DMS 273 (cell line): ENCODE data around the gene SERPINE2.
A peak's percentile ranks its signal among the peaks of the same experiment; 100 is the strongest.

Experiments
- DNase-seq: peaks from one replicate; lab custom pipeline; 2025; ENCODE audit not compliant: unreplicated experiment; lab: John Stamatoyannopoulos, UW

The SERPINE2 gene

DNA sequence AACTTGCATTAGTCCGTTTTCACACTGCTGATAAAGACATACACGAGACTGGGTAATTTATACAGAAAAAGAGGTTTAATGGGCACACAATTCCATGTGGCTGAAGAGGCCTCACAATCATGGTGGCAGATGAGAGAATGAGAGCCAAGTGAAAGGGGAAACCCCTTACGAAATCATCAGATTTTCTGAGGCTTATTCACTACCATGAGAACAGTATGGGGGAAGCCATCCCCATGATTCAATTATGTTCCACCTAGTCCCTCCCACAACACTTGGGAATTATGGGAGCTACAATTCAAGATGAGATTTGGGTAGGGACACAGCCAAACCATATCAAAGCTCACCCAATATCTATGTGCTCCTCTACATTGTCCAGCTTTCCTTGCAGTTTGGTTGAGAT, 16.0 kb upstream of the SERPINE2 start:
- DNase-seq = no peak

DNA sequence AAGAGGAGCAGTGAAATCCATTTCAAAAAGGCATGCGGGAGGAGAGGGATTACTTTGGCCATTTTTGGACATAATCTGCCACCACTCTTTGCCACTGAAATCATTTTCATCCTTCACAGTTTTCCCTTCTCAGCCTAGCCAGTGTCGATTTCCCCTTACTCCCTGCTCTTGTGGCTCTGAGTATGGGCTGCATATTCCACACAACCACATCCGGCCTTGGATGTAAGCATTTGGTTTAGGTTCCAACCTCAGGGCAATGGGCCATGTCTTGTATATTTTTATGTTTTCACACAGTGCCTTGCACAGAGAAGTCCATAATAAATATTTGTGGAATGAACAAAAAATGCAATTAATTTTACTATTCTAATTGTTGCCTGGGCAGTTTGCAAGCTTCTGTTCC, 7.7 kb upstream of the SERPINE2 start:
- DNase-seq = no peak

DNA sequence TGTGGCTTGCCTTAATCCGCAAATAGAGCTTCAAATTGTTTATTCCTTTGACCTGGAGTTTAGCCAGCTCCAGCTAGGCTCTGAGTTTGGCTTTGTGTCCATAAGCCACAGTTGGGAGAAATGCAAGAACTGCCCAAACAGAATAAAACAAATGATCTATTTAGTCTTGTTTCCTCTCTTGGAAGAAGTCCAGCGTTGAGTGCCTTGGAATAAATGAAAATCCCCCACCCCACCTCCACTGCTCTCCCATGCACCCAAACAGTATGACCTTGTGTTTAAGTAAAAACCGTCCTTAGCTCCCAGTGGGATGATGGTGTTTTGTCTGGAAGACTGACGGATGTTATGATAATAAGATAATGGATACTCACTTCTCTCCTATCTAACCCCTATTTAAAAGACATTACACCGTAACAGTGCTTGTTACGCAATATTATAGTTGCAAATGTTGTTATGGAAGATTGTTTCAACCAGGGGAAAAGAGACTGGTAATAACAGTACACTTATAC, 3.2 kb upstream of the SERPINE2 start:
- DNase-seq = no peak

DNA sequence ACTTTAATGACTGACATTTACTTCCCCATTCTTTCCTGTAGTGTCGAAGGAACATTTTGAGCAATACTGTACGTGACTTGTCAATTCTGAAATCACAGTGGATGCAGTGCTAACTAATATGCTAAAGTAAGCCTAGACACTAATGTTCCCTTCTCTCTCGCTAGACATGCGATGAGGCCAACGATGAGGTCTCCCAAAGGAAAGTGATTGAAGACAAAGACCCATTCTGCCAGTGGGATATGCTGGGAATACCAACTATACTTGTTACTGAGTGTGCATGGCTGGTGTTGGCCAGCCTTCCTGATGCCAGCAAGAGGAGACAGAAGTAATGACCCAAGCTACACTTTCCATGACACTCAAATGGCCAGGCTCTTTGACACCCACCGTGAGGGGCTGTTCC, 2.5 kb upstream of the SERPINE2 start:
- no peak for DNase-seq

DNA sequence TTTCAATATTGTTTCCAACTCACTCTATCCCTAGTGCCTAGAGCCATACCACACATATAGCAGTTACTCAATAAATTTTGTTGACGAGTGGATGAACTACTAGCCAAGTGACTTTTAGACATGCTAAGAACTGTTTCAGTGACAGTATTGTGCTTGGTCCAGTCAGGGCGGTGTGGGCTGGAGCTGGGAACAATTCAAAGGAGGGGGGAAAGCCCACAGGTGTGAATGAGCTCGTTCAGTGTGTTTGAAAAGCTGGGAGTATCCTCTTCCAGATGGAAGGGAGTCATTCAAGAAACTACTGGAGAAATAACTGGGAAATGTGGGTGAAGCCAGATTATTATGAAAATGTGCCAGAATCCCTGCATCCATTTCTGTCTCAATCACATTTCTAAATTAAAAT, 1.7 kb upstream of the SERPINE2 start:
- DNase-seq = no peak

DNA sequence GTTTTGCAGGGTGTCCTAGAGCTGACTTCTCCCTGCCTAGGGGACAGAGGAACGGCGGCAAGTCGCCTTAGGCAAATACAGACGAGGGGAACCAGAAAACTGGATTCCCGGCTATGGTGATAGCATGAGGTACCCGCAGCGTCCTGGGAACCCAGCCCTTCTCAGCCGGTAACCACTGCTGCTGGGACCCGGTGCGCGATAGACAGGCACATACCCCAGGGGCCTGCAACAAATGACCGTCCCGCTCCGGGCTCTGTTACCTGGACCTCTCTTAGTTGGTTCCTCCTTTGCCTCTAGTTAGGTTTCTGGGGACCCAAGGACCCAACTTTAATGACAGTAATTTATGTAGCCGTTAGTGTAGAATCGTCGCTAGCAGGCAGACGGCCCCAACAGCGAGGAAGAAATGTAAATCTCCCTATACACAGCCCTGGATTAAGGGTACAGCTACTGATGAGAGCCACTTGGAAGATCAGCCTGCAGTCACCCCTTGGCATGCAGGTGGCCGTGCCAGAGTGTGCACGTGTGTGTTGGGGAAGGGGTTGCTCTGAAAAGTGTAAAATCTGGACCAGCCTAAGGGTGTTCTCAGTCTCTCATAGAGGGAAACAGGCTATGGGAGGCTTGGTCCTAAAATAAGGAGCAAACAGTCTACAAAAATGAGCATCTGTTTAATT, 819 bp upstream of the SERPINE2 start:
- DNase-seq = peak; percentile 73

DNA sequence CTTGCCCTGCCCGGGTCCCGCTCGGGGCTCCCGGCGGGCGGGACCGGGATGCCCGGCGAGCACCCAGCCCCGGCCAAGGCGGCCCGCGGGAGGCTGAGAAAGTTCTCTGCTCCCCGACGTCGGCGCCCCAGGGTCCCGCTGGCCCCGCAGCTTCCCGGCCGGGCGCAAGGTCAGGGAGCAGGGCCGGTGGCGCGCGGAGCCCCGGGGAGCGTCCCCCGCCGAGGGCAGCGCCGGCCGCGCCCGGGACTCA, 331 bp downstream of the SERPINE2 start:
- no peak for DNase-seq

DNA sequence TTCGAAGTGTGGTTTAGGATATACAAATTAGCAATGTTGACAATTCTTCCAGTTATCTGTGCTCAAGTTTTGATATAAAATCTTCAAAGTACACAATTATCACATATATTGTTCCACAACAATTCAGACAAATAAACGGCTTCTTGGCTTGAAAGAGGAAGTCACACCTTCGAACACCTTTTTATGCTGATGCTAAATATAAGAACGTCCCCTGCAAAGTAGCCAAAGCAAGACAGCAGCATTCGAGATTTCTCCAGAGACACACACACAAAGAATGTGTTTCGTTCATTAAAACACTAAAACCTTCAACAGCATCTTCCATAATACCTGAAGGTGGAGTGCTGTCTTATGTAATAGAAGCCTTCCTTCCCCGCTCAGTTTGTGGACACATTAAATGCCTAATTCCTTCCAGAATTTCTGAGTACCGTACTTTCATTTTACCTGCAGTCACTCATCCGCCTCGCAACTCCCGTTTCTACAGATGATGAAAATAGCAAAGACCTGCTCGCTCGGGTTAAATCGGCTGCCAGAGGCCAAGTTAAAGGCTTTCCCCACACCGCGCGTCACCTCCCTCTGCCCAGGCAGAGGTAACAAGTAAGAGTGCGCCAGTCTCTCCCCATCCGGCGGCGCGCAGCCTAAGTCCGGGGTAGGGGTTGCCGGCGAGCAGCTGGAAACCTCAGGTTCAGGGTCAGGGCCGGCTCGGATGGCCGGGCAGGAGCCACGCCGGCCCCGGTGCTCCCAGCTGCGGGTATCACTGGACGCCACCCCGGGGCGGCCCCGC, 847 bp downstream of the SERPINE2 start:
- peak; percentile 72 for DNase-seq

DNA sequence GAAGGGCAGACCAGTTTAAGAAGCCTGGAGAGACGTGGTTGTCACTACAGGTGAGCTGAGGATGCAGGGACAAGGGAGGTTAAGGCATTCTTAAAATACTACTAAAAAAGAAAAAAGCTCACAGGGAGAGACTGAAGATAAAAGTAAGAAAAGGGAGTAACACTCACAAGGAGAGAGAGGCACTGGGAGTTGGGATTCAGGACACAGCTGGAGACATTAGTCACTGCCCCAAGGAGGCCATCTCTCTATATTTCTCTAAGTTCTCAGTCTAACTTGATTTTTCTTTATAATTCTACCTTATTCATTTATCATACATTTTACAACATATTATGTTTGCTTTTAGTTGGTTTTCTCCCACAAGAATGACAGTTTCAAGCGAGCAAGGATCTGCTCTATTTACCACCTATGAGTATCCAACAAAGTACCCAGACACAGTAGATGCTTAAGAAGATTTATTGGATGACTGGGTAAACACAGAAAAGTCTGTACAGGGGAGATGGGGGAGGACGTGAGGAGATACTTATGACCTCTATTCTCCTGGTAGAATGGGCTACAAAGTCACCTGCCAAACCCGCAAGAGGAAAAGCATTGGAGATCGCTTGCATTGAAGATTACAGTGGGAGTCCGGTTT, 2.2 kb downstream of the SERPINE2 start:
- no peak for DNase-seq

DNA sequence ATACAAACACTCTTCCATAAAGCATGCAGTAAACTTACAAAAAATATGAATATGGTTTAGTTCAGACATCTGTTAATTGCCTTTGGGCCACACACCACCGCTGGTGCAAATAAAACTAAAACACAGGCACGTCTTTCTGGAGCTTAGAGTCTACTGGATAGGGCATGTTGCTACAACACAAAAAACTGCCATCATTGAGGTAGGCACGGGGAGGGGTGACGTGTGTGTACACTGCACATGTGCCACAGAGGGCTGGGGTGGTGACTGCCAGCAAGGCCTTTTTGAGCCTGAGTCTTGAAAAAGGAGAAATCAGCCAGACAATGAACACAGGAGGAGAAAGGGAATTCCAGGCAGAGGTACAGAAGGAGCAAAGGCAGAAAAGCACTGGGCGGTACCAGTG, 5.1 kb downstream of the SERPINE2 start:
- DNase-seq = no peak

DNA sequence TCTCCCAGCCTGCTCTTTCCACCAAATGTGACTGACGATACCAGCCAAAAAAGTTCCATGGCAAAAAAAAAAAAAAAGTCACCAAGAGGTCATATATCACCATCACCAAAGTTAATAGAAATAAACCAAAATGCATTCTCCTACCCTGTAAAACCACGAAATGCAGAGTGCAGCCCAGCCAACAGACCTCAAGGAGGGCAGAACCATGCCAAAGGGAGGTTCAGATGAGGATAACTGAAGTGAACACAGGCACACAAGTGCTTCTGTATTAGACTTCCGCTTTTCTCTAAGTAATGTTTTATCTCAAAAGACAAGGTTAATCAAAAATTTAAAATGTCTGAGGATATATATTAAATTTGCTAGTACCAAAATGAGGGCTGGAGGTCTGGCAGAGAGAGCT, 5.5 kb downstream of the SERPINE2 start:
- no peak for DNase-seq

DNA sequence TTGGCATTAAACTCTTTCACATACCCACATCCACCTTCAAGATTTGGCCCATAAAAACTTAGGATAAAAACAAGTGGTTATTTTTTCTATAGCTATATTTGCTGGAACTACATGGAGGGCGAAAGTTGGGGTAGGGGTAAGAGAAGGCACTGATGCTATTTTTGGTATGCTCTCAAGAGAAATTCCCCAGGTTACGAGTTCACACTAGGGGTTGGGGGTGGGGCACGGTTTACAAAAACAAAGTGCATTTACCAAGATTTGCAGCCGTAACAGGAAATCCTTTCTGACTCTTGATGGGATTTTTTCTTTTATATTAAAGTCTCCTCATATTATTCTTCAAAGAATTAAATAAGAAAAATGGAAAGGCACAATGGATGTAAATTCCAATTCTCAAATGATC, 6.8 kb downstream of the SERPINE2 start:
- no peak for DNase-seq

DNA sequence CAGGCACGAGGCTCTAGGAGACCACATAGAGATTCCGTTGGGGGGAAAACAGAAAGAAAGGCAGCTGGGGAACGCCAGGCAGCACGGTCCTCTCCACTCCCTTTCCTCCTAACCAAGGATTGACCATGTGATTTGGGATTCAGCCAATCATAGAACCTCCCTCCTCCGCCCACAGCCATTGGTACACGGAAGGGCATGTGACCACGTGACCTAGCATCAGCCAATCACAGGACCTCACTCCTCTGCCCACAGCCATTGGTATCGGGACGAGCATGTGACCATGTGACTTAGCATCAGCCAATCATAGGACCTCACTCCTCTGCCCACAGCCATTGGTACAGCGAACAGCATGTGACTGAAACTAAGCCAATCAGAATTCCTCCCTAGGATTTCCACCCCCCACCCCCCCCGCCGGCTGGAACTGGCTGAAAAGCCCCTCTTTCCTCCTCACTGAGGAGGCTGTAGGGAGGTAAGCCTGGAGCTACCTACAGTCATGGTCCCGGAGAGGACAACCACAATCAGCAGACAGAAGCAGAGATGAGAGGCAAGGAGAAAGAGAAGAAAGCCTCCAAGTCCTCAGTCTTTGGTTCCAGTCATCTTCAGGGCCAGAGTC, 7.6 kb downstream of the SERPINE2 start:
- no peak for DNase-seq

DNA sequence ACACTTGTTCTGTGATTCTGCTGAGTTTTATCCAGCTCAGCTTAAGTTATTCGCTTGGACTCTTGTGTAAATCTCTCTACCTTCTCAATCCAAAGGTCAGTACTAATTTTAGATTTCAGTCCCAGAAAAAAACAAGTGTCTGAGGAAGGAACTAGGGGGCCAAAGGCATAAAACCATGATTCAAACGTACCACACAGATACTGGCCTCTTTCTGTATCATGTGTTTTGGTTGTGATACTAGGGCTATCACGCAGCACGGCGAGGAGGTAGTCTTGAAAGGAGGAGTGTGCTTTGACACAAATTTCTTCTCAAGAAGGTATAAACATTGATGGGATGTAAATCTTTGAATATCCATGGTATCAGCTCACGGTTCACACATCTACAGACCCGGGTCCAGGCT, 8.3 kb downstream of the SERPINE2 start:
- no peak for DNase-seq

DNA sequence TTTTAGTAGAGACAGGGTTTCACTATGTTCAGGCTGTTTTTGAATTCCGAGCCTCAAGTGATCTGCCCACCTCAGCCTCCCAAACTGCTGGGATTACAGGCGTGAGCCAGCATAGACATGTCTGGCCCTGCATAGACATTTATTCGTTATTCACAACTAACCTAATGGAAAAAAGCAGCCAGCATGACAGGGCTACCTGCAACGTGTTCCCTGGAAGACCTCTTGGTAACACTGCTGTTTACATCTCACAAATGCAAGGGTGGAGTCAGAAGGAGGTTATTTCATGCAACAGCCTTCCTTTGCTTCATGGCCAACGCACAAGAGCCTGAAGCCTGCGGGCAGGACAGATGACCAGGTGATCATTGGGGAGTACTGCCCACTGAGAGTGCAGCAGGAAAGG, 9.2 kb downstream of the SERPINE2 start:
- no peak for DNase-seq

DNA sequence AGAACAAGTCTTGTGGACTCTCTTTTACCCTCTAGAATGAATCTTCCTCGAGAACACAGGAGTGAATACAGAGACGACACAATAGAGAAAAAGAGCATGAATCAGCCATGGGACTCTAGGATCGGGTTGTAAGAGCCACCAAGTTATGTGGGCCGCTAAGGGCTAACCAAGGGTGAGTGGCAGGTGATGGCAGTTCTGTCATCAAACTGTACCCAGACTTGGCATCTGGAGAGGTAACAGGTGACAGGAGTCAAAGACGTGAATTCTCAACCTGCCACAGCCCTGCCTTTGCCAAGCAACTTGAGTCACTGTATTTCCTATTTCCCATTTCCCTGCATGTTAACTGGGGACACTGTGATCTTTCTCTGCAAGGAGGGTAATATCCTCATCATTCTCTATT, 11.2 kb downstream of the SERPINE2 start:
- DNase-seq = no peak

DNA sequence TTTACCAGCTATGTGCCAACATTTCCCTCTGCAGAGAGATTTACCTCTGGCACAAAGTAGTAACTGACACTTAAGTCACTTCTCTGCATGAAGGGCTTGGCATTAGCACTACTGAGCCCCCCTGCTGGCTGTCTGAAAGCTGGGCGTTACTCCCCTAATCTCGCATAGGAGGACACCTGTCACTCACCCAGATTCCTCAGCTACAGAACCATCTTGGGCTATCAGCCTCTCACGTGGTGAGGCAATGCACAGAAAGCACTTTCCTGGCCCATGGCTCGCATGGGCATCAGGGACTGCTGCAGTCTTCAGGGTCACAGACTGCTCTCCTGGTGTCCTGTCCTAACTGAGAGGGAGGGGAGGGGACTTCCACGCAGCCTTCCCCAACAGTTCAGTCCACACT, 12.0 kb downstream of the SERPINE2 start:
- peak; percentile 14 for DNase-seq

DNA sequence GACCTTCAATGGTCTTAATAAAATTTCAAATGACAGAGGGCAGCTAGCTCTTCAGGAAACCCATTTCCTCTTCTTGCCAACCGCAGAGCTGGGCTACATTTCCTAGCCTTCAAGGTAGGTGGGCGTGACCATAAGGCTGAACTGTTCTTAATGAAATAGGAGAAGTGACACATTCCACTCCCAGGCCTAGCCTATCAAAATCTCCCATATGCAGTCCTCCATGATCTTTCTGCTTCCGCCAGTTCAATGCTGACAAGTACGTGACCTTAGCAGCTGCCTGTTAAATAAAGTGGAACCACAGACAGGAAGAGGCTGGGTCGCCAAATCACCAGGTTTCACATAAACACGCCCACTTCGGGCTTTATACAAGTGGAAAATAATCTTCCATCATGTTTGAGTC, 13.2 kb downstream of the SERPINE2 start:
- no peak for DNase-seq

DNA sequence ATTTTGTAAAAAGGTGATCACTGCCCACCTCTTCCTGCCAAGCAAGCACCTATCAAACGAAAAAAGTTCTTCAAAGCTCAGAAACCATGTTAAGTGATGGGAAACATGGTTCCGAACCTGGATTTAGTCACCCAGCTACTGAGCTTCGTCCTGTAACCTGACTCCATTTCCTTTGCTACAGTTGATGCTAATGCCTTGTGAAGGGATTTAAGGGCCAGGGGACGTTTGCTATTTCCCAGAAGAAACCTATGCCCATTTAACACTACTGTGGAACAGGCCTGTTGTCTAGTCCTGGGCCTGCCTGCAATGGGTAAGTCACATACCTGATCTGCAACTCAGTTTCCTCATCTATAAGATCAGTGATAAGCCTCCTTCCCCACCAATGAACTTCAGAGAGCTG, 14.8 kb downstream of the SERPINE2 start:
- DNase-seq = no peak

DNA sequence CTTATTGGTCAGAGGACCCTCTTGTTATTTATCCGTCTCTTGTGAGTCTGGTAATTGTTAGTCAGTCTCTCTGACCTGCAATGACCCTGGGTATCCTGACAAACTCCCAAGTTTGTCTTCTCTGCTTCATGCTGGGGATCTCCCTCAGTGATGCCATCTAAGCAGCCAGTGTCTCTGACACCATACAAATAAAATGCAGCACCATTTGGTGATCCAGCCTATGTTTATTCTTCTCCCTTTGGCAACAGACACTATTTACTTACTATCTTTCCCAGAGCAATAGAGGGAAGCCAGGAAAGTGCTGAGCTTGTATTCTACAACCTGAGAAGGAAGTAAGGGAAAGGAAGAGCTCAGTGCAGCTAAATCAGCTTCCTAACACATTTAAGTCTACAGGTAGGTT, 15.9 kb downstream of the SERPINE2 start:
- no peak for DNase-seq

DNA sequence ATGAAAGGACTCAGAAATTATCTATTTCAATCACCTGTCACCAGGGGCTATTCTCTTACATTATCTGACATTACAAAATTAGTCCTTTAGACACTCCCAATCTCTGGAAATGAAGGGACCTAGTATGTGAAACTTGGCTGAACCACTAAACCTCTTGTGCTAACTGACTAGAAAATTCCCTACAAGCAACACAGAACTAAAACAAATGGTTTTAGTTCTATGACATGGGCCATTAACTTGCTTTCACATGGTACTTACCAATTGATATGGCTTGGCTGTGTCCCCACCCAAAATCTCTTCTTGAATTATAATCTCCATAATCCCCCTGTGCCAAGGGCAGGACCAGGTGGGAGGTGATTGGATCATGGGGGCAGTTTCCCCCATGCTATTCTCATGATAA, 16.6 kb downstream of the SERPINE2 start:
- DNase-seq = no peak

DNA sequence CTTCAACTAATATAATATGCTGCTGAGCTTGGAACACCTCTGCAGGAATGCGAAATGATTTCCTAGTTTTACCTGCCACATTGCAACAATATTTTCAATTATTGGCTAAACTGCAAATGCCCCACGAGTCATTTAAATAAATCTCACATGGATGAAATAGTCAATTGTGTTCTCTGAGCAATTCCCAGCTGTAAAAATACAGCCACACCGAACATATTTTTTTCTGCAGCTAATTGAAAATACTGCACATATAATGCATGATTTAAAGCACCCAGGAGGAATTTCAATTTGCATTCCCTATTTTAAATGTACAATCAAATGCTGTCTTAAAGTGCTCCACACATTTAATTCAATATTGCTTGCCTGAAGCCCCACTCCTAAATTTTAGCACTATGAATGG, 18.6 kb downstream of the SERPINE2 start:
- no peak for DNase-seq
